HEK293T (cell line): Measurements from ENCODE around the gene SETD2.
"Not testable (repeated sequence)": the region's sequence is repeated elsewhere in the genome, so short reads cannot be mapped to it uniquely, and the experiment has no call there.

Experiments
- BHLHE40 ChIP-seq: fragments of 450-650 bp; IDR thresholded peaks from 2 replicates; pipeline ENCODE4 v1.6.1; 2016; ENCODE audit warnings: mild to moderate bottlenecking, moderate library complexity, borderline replicate concordance
- FOXA1 ChIP-seq: fragments of 450-650 bp; IDR thresholded peaks from 2 replicates; pipeline ENCODE4 v1.6.1; 2016; ENCODE audit warnings: mild to moderate bottlenecking
- FOXM1 ChIP-seq: fragments of 450-650 bp; IDR thresholded peaks from 2 replicates; pipeline ENCODE4 v1.6.1; 2017; ENCODE audit warnings: mild to moderate bottlenecking, borderline replicate concordance
- SUZ12 ChIP-seq: fragments of 450-650 bp; IDR thresholded peaks from 2 replicates; pipeline ENCODE4 v1.6.1; 2016; ENCODE audit warnings: mild to moderate bottlenecking

GRCh38 chr3:47140553-47140952 is 23.4 kb downstream of the SETD2 start:
- TF ChIP-seq FOXA1, FOXM1, BHLHE40, SUZ12: not testable (repeated sequence)
